ENCODE measurements around the gene FAM219A. TPM values are rescaled to one million over a fixed set of nuclear protein-coding genes. Genes with fewer than 3 reads are reported as not detected.
"Not testable (repeated sequence)": the region's sequence is repeated elsewhere in the genome, so short reads cannot be mapped to it uniquely, and the experiment has no call there.

The FAM219A gene
- total and polyA plus RNA-seq, 7 donors: 3.0 to 10.2 (median 7.9) TPM

DNA sequence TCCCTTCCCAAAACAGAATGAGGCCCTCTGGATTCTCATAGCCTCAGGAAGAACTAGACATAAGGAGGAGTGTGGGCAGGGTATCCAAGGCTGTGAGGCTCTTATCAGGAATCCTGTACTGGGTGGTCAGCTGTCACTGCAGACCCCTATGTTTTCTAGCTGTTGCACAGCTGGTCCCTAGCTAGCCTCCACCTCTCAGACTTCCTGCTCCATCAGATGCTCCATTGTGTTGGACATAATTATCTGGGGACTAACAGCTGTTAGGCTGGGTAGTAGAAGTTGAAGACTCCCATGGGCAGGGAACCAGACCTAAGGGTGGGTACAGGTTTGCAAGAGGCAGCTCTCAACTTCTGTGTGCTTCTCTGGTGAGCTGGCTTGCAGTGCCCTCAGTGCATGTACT is 18.4 kb downstream of the FAM219A start:
- no peaks in the 10 kb centered on the region for H3K9me3 ChIP-seq
- H3K4me1 ChIP-seq: peaks cover 0 to 8% (median 0%) of the 10 kb centered on the region in 4 donors
- no peak overlapping the region for H3K4me3 ChIP-seq
- no peak overlapping the region for H3K27ac ChIP-seq
- intact Hi-C loops (cut with DNase I): no loop called here
- peaks cover 0 to 5% (median 0%) of the 10 kb centered on the region in 4 donors for H3K36me3 ChIP-seq
- TF ChIP-seq, protein P1, sequence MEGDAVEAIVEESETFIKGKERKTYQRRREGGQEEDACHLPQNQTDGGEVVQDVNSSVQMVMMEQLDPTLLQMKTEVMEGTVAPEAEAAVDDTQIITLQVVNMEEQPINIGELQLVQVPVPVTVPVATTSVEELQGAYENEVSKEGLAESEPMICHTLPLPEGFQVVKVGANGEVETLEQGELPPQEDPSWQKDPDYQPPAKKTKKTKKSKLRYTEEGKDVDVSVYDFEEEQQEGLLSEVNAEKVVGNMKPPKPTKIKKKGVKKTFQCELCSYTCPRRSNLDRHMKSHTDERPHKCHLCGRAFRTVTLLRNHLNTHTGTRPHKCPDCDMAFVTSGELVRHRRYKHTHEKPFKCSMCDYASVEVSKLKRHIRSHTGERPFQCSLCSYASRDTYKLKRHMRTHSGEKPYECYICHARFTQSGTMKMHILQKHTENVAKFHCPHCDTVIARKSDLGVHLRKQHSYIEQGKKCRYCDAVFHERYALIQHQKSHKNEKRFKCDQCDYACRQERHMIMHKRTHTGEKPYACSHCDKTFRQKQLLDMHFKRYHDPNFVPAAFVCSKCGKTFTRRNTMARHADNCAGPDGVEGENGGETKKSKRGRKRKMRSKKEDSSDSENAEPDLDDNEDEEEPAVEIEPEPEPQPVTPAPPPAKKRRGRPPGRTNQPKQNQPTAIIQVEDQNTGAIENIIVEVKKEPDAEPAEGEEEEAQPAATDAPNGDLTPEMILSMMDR (IDR thresholded peaks at IDR 0.05): no peak
- TF ChIP-seq POLR2AphosphoS5 (IDR thresholded peaks at IDR 0.05) (no peak), POLR2A (IDR thresholded peaks at IDR 0.05) (no peak), EP300 (IDR thresholded peaks at IDR 0.05) (no peak)
- H3K27me3 ChIP-seq: no peaks in the 10 kb centered on the region
- no peak for DNase-seq

DNA sequence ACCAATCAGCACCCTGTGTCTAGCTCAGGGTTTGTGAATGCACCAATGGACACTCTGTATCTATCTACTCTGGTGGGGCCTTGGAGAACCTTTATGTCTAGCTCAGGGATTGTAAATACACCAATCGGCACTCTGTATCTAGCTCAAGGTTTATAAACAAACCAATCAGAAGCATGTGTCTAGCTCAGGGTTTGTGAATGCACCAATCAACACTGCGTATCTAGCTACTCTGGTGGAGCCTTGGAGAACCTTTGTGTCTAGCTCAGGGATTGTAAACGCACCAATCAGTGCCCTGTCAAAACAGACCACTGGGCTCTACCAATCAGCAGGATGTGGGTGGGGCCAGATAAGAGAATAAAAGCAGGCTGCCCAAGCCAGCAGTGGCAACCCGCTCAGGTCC is 19.9 kb downstream of the FAM219A start:
- intact Hi-C loops (cut with DNase I); H3K27me3 ChIP-seq; H3K27ac ChIP-seq; H3K4me3 ChIP-seq; DNase-seq; H3K4me1 ChIP-seq; H3K9me3 ChIP-seq; H3K36me3 ChIP-seq: not testable (repeated sequence)
- 95% methylated on average over 4 of the region's 4 CpGs for WGBS, 2 donors

DNA sequence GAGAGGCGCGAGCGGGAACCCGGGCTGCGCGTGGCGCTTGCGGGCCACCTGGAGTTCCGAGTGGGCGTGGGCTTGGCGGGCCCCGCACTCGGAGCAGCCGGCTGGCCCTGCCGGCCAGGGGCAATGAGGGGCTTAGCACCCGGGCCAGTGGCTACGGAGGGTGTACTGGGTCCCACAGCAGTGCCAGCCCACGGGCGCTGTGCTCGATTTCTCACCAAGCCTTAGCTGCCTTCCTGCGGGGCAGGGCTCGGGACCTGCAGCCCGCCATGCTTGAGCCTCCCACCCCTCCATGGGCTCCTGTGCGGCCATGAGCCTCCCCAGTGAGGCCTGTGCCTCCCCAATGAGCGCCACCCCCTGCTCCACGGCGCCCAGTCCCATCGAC is 20.5 kb downstream of the FAM219A start:
- not testable (repeated sequence) for H3K27ac ChIP-seq, H3K36me3 ChIP-seq, H3K4me1 ChIP-seq, H3K9me3 ChIP-seq, DNase-seq, H3K4me3 ChIP-seq, H3K27me3 ChIP-seq
- 94 to 96% methylated on average over 28 of the region's 28 CpGs for WGBS, 2 donors
- intact Hi-C loops (cut with DNase I): loop anchor here (2.0 kb wide), 1 partner anchor 63 kb away; no protein-coding TSS in a partner anchor

DNA sequence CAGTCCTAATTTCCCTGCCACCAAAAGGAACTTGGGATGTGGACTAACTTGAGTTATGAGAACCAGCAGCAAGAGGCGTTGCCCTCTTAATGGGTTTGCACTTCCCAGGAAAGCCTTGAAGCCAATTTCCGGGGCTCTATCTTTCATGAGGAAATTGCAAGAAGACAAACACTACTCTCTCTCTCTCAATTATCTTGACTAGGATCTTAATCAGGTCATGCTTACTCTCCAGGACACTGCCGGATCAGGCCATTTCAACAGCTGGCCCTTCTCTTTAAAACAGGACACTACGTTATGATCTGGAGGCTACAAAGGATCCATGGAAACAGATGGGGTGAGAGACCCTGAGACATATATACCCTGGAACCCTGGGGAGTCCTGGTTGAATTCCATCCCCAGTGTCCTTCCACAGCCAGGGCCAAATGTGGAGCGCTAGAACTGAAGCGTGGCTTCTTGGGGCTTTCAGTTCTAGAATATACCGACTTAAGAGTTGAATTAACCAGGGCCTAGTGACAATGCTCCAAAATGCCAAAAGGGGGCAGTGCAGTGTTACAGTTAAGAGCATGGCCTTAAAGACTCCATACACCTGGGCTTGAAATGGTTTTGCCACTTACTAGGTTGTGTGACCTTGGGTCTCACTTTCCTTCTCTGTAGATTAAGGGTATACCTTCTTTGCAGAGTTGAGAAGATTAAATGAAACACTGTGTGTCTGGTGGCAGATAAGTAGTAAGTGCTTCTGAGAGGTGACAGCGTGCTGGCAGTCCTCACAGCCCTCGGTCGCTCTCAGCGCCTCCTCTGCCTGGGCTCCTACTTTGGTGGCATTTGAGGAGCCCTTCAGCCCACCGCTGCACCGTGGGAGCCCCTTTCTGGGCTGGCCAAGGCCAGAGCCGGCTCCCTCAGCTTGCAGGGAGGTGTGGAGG is 21.1 kb downstream of the FAM219A start:
- intact Hi-C loops (cut with DNase I): loop anchor here (2.0 kb wide), 1 partner anchor 64 kb away; no protein-coding TSS in a partner anchor
- Histone ChIP-seq H3K9me3 (no peaks in the 10 kb centered on the region), H3K4me1 (peaks cover 0 to 8% (median 0%) of the 10 kb centered on the region in 4 donors), H3K27ac (no peak overlapping the region), H3K4me3 (no peak overlapping the region), H3K27me3 (no peaks in the 10 kb centered on the region), H3K36me3 (peaks cover 0 to 5% (median 0%) of the 10 kb centered on the region in 4 donors)
- DNase-seq: peak; percentile 70
- TF ChIP-seq, protein P1 (IDR thresholded peaks at IDR 0.05): peak; percentile 10 to 75 (median 64)
- no peak for TF ChIP-seq POLR2AphosphoS5 (IDR thresholded peaks at IDR 0.05)
- WGBS, 2 donors: 66 to 74% methylated on average over 14 of the region's 14 CpGs

DNA sequence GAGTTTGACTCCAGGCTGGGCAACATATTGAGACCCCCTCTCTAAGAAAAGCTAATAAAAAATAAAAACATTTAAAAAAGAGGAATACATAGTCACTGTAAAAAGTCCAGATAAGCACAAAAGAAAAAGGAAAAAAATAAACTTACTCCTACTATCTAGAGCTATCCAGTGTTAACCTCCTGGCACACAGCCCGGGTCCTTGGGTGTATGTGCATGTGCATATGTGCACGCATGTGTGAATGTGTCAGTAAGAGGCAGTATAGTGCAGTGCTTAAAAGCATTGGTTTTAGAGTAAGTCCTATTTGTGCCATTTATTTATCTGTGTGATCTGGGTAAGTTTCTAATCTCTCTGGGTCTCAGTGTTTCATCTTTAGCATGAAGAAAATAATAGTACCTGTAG is 26.7 kb downstream of the FAM219A start:
- intact Hi-C loops (cut with DNase I): no loop called here
- DNase-seq: no peak
- TF ChIP-seq, protein P1 (IDR thresholded peaks at IDR 0.05): no peak
- no peak for TF ChIP-seq EP300 (IDR thresholded peaks at IDR 0.05)
- TF ChIP-seq POLR2AphosphoS5 (IDR thresholded peaks at IDR 0.05): no peak
- TF ChIP-seq POLR2A (IDR thresholded peaks at IDR 0.05): no peak
- Histone ChIP-seq H3K4me1 (peaks cover 0 to 27% (median 11%) of the 10 kb centered on the region in 4 donors), H3K27me3 (no peaks in the 10 kb centered on the region), H3K4me3 (no peak overlapping the region), H3K36me3 (no peaks in the 10 kb centered on the region), H3K27ac (no peak overlapping the region), H3K9me3 (no peaks in the 10 kb centered on the region)
- WGBS, 2 donors: 80 to 88% methylated on average over 2 of the region's 2 CpGs
